ENCODE measurements around the gene NSD1.
A peak's percentile ranks its signal among the peaks of the same experiment; 100 is the strongest.

Gene NSD1

GRCh38 chr5:177291735-177292134, 158.2 kb downstream of the NSD1 start:
- Histone ChIP-seq H3K4me2 (ENCODE audit: low read length) (no peak overlapping the region), H3K27ac (ENCODE audit: low read depth, low read length) (0 out of 2 replicates have a peak overlapping the region, but pooled peaks have one; percentile 87), H3K4me1 (ENCODE audit: control insufficient read depth, low read length) (peaks cover 52% of the 10 kb centered on the region), H3K36me3 (ENCODE audit: control insufficient read depth, low read length) (peaks cover 96% of the 10 kb centered on the region), H3K4me3 (ENCODE audit: low read length) (no peak overlapping the region), H3F3A (ENCODE audit: control insufficient read depth, insufficient read depth) (peaks cover 18% of the 10 kb centered on the region), H3K27me3 (ENCODE audit: control insufficient read depth, low read length) (no peaks in the 10 kb centered on the region), H4K20me1 (ENCODE audit: control insufficient read depth, insufficient read depth, low read depth, low read length) (no peaks in the 10 kb centered on the region), H3K79me2 (ENCODE audit: control insufficient read depth, low read length) (0 out of 2 replicates have a peak, but pooled peaks cover 3% of the 10 kb centered on the region), H3K9me2 (replicated peaks; ENCODE audit: control insufficient read depth, low read length) (no peaks in the 10 kb centered on the region), H3K9me3 (ENCODE audit: control insufficient read depth, insufficient read depth, low read length) (no peaks in the 10 kb centered on the region)
- no peak for TF ChIP-seq EZH2phosphoT487 (IDR thresholded peaks at IDR 0.05; ENCODE audit: borderline replicate concordance, low read length)

DNA sequence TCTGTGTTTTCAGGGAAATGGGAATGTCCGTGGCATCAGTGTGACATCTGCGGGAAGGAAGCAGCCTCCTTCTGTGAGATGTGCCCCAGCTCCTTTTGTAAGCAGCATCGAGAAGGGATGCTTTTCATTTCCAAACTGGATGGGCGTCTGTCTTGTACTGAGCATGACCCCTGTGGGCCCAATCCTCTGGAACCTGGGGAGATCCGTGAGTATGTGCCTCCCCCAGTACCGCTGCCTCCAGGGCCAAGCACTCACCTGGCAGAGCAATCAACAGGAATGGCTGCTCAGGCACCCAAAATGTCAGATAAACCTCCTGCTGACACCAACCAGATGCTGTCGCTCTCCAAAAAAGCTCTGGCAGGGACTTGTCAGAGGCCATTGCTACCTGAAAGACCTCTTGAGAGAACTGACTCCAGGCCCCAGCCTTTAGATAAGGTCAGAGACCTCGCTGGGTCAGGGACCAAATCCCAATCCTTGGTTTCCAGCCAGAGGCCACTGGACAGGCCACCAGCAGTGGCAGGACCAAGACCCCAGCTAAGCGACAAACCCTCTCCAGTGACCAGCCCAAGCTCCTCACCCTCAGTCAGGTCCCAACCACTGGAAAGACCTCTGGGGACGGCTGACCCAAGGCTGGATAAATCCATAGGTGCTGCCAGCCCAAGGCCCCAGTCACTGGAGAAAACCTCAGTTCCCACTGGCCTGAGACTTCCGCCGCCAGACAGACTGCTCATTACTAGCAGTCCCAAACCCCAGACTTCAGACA, 160.4 kb downstream of the NSD1 start:
- Histone ChIP-seq H3K4me2 (ENCODE audit: low read length) (no peak overlapping the region), H3F3A (ENCODE audit: control insufficient read depth, insufficient read depth) (peaks cover 31% of the 10 kb centered on the region), H3K27ac (ENCODE audit: low read depth, low read length) (no peak overlapping the region), H3K9me2 (replicated peaks; ENCODE audit: control insufficient read depth, low read length) (no peaks in the 10 kb centered on the region), H3K27me3 (ENCODE audit: control insufficient read depth, low read length) (no peaks in the 10 kb centered on the region), H4K20me1 (ENCODE audit: control insufficient read depth, insufficient read depth, low read depth, low read length) (no peaks in the 10 kb centered on the region), H3K4me1 (ENCODE audit: control insufficient read depth, low read length) (peaks cover 56% of the 10 kb centered on the region), H3K36me3 (ENCODE audit: control insufficient read depth, low read length) (peaks cover 93% of the 10 kb centered on the region), H3K9me3 (ENCODE audit: control insufficient read depth, insufficient read depth, low read length) (no peaks in the 10 kb centered on the region), H3K79me2 (ENCODE audit: control insufficient read depth, low read length) (0 out of 2 replicates have a peak, but pooled peaks cover 6% of the 10 kb centered on the region), H3K4me3 (ENCODE audit: low read length) (no peak overlapping the region)
- no peak for TF ChIP-seq EZH2phosphoT487 (IDR thresholded peaks at IDR 0.05; ENCODE audit: borderline replicate concordance, low read length)
- TF ChIP-seq, protein P1, sequence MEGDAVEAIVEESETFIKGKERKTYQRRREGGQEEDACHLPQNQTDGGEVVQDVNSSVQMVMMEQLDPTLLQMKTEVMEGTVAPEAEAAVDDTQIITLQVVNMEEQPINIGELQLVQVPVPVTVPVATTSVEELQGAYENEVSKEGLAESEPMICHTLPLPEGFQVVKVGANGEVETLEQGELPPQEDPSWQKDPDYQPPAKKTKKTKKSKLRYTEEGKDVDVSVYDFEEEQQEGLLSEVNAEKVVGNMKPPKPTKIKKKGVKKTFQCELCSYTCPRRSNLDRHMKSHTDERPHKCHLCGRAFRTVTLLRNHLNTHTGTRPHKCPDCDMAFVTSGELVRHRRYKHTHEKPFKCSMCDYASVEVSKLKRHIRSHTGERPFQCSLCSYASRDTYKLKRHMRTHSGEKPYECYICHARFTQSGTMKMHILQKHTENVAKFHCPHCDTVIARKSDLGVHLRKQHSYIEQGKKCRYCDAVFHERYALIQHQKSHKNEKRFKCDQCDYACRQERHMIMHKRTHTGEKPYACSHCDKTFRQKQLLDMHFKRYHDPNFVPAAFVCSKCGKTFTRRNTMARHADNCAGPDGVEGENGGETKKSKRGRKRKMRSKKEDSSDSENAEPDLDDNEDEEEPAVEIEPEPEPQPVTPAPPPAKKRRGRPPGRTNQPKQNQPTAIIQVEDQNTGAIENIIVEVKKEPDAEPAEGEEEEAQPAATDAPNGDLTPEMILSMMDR (IDR thresholded peaks at IDR 0.05; ENCODE audit: low read depth, low read length, poor library complexity, severe bottlenecking), result no peak

DNA sequence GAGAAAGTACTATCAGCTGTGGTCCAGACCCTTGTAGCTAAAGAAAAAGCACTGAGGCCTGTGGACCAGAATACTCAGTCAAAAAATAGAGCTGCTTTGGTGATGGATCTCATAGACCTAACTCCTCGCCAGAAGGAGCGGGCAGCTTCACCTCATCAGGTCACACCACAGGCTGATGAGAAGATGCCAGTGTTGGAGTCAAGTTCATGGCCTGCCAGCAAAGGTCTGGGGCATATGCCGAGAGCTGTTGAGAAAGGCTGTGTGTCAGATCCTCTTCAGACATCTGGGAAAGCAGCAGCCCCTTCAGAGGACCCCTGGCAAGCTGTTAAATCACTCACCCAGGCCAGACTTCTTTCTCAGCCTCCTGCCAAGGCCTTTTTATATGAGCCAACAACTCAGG, 161.1 kb downstream of the NSD1 start:
- TF ChIP-seq EZH2phosphoT487 (IDR thresholded peaks at IDR 0.05; ENCODE audit: borderline replicate concordance, low read length), result no peak
- TF ChIP-seq, protein P1 (IDR thresholded peaks at IDR 0.05; ENCODE audit: low read depth, low read length, poor library complexity, severe bottlenecking), result no peak
- peaks cover 92% of the 10 kb centered on the region for H3K36me3 ChIP-seq (ENCODE audit: control insufficient read depth, low read length)
- no peak overlapping the region for H3K4me2 ChIP-seq (ENCODE audit: low read length)
- no peaks in the 10 kb centered on the region for H3K27me3 ChIP-seq (ENCODE audit: control insufficient read depth, low read length)
- peaks cover 56% of the 10 kb centered on the region for H3K4me1 ChIP-seq (ENCODE audit: control insufficient read depth, low read length)
- 0 out of 2 replicates have a peak, but pooled peaks cover 3% of the 10 kb centered on the region for H3K79me2 ChIP-seq (ENCODE audit: control insufficient read depth, low read length)
- H3K27ac ChIP-seq (ENCODE audit: low read depth, low read length), result no peak overlapping the region
- no peaks in the 10 kb centered on the region for H3K9me3 ChIP-seq (ENCODE audit: control insufficient read depth, insufficient read depth, low read length)
- peaks cover 32% of the 10 kb centered on the region for H3F3A ChIP-seq (ENCODE audit: control insufficient read depth, insufficient read depth)
- H4K20me1 ChIP-seq (ENCODE audit: control insufficient read depth, insufficient read depth, low read depth, low read length), result no peaks in the 10 kb centered on the region
- no peaks in the 10 kb centered on the region for H3K9me2 ChIP-seq (replicated peaks; ENCODE audit: control insufficient read depth, low read length)
- no peak overlapping the region for H3K4me3 ChIP-seq (ENCODE audit: low read length)

DNA sequence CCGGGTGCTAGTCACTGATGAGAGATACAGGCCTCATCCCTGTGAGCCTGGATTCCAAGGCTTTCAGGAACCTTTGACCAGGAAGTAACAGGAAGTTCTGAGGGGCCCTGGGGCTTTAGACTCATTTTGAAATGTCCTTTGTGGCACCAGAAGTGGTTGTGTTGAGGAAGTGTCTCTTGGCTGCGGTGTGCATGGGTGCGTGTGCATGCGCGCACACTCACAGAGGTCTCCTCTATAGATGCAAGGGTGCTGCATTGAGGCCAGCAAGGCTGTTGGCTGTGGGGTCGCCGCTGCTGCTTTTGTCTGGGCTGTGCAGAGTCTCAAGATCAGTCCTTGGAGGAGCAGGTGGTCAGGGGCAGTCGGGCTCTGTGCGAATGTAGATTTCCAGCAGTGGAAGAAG, 162.4 kb downstream of the NSD1 start:
- H3K36me3 ChIP-seq (ENCODE audit: control insufficient read depth, low read length), result peaks cover 88% of the 10 kb centered on the region

More for the DNA sequence above, 162.4 kb downstream of the NSD1 start:
- peaks cover 8% of the 10 kb centered on the region for H3K79me2 ChIP-seq (ENCODE audit: control insufficient read depth, low read length)
- no peaks in the 10 kb centered on the region for H3K27me3 ChIP-seq (ENCODE audit: control insufficient read depth, low read length)
- H3K9me2 ChIP-seq (replicated peaks; ENCODE audit: control insufficient read depth, low read length), result no peaks in the 10 kb centered on the region
- H4K20me1 ChIP-seq (ENCODE audit: control insufficient read depth, insufficient read depth, low read depth, low read length), result peaks cover under 1% of the 10 kb centered on the region; the same call in 1 of the 2 replicates
- TF ChIP-seq, protein P1 (IDR thresholded peaks at IDR 0.05; ENCODE audit: low read depth, low read length, poor library complexity, severe bottlenecking), result no peak
- no peak for TF ChIP-seq EZH2phosphoT487 (IDR thresholded peaks at IDR 0.05; ENCODE audit: borderline replicate concordance, low read length)
- no peak overlapping the region for H3K4me2 ChIP-seq (ENCODE audit: low read length)
- peaks cover 56% of the 10 kb centered on the region for H3K4me1 ChIP-seq (ENCODE audit: control insufficient read depth, low read length)
- no peak overlapping the region for H3K27ac ChIP-seq (ENCODE audit: low read depth, low read length)
- peaks cover 33% of the 10 kb centered on the region for H3F3A ChIP-seq (ENCODE audit: control insufficient read depth, insufficient read depth)
- H3K4me3 ChIP-seq (ENCODE audit: low read length), result no peak overlapping the region
- H3K9me3 ChIP-seq (ENCODE audit: control insufficient read depth, insufficient read depth, low read length), result no peaks in the 10 kb centered on the region

All from DOHH2 (cell line).